Psoas muscle (tissue), 8 donors: ENCODE data around the gene ARV1. TPM values are rescaled to one million over a fixed set of nuclear protein-coding genes. Genes with fewer than 3 reads are reported as not detected.

Experiments
- ATAC-seq, 4 donors: fragments of 200-7000 bp; cut with Tn5 transposase; one replicate each; pipeline ENCODE4 v1.9.1; 2020; ENCODE audit warnings: moderate library complexity in 3 of 4, mild to moderate bottlenecking in 2 of 4
- DNase-seq, 2 donors: peaks; one replicate each; pipeline ENCODE4 v3.0.0-alpha.2; 2020
- H3K27ac ChIP-seq: fragments of 200-600 bp; one replicate; pipeline ENCODE4 v1.8.0; 2022
- H3K27me3 ChIP-seq, 3 donors: fragments of 200-600 bp in 1 of 3; one replicate each; pipeline versions ENCODE4 v1.6.1 to v1.8.0; 2013 to 2022; ENCODE audit warnings: low read length in 2 of 3, mild to moderate bottlenecking in 2 of 3, moderate library complexity in 1 of 3; ENCODE audit not compliant: insufficient read depth in 3 of 3
- H3K36me3 ChIP-seq, 2 donors: fragments of 200-600 bp in 1 of 2; one replicate each; pipeline versions ENCODE4 v1.6.1 to v1.8.0; 2013 to 2022; ENCODE audit warnings: low read depth in 1 of 2, mild to moderate bottlenecking in 1 of 2, moderate library complexity in 1 of 2; ENCODE audit not compliant: insufficient read depth in 1 of 2
- H3K4me1 ChIP-seq: fragments of 200-600 bp; one replicate; pipeline ENCODE4 v1.8.0; 2022
- H3K4me3 ChIP-seq: fragments of 200-600 bp; one replicate; pipeline ENCODE4 v1.8.0; 2022; ENCODE audit warnings: mild to moderate bottlenecking
- H3K9me3 ChIP-seq: fragments of 200-600 bp; one replicate; pipeline ENCODE4 v1.8.0; 2022
- WGBS, 3 donors: extraction: QIAGEN DNeasy Blood & Tissue Kit; methylation state at CpG; one replicate each; pipeline versions ENCODE4 v1.1.6 to v1.1.7; 2013; 5-methylcytosine and 5-hydroxymethylcytosine counted together
- intact Hi-C, 2 donors: fragments of 100-400 bp; cut with DNase I; formaldehyde crosslinking; loops; one replicate each; pipeline versions ENCODE4 v1.11.0 to v1.14.2; 2022
- polyA plus RNA-seq, 3 donors: library from polyadenylated mRNA; stranded (reverse); fragments of 200-250 nt; gene quantifications; one replicate each; pipeline ENCODE4 v1.2.3, GENCODE V29; 2013
- total RNA-seq, 4 donors: library from RNA; stranded (reverse); fragmentation: NEBNext Ultra II Directional in 2 of 4; extraction: Animal tissue kit (Norgen Biotek cat#: 25700) in 2 of 4; gene quantifications; one replicate each; pipeline versions ENCODE4 v1.2.1 to v1.2.4, GENCODE V29; 2021 to 2023
- TF ChIP-seq, protein P1 (sequence below): fragments of 200-600 bp; IDR thresholded peaks from one replicate; pipeline ENCODE4 v1.8.0; 2022; ENCODE audit warnings: antibody characterized with exemption
- donor health status: healthy with polysubstance abuse.
- donor health status: DM: no; HTN: no; CAD: no; lungs with moderate emphysema.
- donor health status: Bipolar disorder and iron deficiency.
- donor health status: healthy.
- donor health status: DM: yes; HTN: yes; CAD: no.
- donor health status: DM: no; HTN: no; CAD: no.
- donor health status: DM: no; HTN: no; CAD: no.
- donor health status: DM: yes; HTN: yes; CAD: no.

ARV1 gene
- total and polyA plus RNA-seq, 7 donors, result 7.9 to 22.5 (median 13.9) TPM

DNA sequence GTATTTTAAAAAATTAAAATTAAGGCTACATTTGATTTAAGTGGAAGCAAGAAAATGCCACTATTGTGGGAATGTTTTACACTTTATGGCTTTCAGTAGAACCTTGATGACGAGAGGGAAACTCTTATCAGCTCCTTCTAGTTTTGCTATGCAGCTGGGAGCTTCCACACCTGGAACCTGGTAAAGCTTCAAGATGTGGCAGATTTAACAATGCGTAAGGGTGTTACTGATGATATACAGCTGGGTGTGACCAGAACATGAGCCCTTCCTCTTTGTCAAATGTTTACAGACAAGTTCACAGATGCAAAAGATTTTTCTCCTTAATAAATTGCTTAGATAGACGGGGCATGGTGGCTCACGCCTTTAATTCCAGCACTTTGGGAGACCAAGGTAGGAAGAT is 20.5 kb upstream of the ARV1 start:
- WGBS, 3 donors, result 95 to 99% (median 97%) methylated on average over 4 of the region's 4 CpGs
- H3K36me3 ChIP-seq, result peaks cover 2 to 34% of the 10 kb centered on the region in 2 donors
- intact Hi-C loops, result no loop called here
- TF ChIP-seq, protein P1, sequence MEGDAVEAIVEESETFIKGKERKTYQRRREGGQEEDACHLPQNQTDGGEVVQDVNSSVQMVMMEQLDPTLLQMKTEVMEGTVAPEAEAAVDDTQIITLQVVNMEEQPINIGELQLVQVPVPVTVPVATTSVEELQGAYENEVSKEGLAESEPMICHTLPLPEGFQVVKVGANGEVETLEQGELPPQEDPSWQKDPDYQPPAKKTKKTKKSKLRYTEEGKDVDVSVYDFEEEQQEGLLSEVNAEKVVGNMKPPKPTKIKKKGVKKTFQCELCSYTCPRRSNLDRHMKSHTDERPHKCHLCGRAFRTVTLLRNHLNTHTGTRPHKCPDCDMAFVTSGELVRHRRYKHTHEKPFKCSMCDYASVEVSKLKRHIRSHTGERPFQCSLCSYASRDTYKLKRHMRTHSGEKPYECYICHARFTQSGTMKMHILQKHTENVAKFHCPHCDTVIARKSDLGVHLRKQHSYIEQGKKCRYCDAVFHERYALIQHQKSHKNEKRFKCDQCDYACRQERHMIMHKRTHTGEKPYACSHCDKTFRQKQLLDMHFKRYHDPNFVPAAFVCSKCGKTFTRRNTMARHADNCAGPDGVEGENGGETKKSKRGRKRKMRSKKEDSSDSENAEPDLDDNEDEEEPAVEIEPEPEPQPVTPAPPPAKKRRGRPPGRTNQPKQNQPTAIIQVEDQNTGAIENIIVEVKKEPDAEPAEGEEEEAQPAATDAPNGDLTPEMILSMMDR, result no peak
- no peak overlapping the region for H3K4me3 ChIP-seq
- DNase-seq (no peak), ATAC-seq (no peak)
- H3K27ac ChIP-seq, result no peak overlapping the region
- no peaks in the 10 kb centered on the region for H3K4me1 ChIP-seq
- H3K27me3 ChIP-seq, result no peaks in the 10 kb centered on the region
- no peaks in the 10 kb centered on the region for H3K9me3 ChIP-seq

DNA sequence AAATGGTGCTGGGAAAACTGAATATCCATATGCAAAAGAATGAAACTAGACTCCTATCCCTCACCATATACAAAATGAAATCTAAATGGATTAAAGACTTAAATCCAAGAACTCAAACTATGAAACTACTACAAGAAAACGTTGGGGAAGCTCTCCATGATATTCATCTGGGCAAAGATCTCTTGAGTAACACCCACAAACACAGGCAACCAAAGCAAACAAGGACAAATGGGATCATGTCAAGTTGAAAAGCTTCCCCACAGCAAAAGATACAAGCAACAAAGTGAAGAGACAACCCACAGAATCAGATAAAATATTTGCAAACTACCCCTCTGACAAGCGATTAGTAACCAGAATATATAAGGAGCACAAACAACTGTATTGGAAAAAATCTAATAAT is 14.0 kb upstream of the ARV1 start:
- 47 to 53% (median 48%) methylated on average over 2 of the region's 2 CpGs for WGBS, 3 donors

DNA sequence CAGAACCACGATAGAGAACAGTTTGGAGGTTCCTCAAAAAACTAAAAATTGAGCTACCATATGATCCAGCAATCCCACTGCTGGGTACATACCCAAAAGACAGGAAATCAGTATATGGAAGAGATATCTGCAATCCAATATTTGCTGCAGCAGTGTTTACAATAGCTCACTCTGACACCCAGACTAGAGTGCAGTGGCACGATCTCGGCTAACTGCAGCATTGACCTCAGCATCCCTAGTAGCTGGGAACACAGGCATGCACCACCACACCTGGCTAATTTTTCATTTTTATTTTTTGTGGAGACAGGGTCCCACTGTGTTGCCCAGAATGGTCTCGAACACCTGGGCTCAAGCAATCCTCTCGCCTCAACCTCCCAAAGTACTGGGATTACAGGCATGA is 13.4 kb upstream of the ARV1 start:
- H3K36me3 ChIP-seq, result peaks cover 0 to under 1% of the 10 kb centered on the region in 2 donors
- no peaks in the 10 kb centered on the region for H3K4me1 ChIP-seq
- DNase-seq, result no peak
- 95 to 97% (median 96%) methylated on average over 5 of the region's 5 CpGs for WGBS, 3 donors
- TF ChIP-seq, protein P1, result no peak
- H3K27ac ChIP-seq, result no peak overlapping the region
- no peaks in the 10 kb centered on the region for H3K27me3 ChIP-seq
- H3K4me3 ChIP-seq, result no peak overlapping the region
- intact Hi-C loops, result no loop called here
- ATAC-seq, result no peak
- no peaks in the 10 kb centered on the region for H3K9me3 ChIP-seq

More for the DNA sequence above, 14.0 kb upstream of the ARV1 start:
- no peaks in the 10 kb centered on the region for H3K27me3 ChIP-seq
- H3K4me3 ChIP-seq, result no peak overlapping the region
- H3K27ac ChIP-seq, result no peak overlapping the region
- ATAC-seq (no peak), DNase-seq (no peak)
- intact Hi-C loops, result no loop called here
- no peaks in the 10 kb centered on the region for H3K9me3 ChIP-seq
- H3K4me1 ChIP-seq, result no peaks in the 10 kb centered on the region
- TF ChIP-seq, protein P1, result no peak
- peaks cover 0 to 6% of the 10 kb centered on the region in 2 donors for H3K36me3 ChIP-seq

DNA sequence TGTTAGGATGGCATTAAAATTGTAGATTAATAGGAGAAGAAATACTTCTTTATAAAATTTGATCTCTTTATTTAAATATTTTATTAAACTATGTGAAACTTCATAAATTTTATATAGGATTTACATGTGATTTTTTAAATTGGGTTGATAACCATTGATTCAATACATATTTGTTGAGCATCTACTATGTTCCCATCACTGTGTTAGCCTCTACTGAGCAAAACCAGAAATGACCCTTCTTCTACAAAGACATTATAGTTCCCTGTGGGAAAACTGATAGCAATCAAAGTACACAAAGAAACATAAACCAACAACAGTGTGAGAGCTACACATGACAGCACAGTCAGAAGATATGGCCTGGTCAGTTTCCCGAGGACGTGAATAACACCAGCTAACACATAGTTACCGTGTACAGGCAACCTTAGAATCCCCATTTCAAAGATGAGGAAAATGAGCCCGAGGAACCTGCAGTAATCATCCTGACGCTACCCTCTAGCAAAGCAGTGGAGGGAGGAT is 12.5 kb upstream of the ARV1 start:
- Histone ChIP-seq H3K4me3 (no peak overlapping the region), H3K4me1 (no peaks in the 10 kb centered on the region), H3K9me3 (no peaks in the 10 kb centered on the region), H3K36me3 (no peaks in the 10 kb centered on the region), H3K27me3 (no peaks in the 10 kb centered on the region), H3K27ac (no peak overlapping the region)
- WGBS, 3 donors, result 85 to 93% (median 90%) methylated on average over 5 of the region's 5 CpGs
- DNase-seq, result no peak
- no peak for ATAC-seq
- TF ChIP-seq, protein P1, result no peak
- intact Hi-C loops, result no loop called here

DNA sequence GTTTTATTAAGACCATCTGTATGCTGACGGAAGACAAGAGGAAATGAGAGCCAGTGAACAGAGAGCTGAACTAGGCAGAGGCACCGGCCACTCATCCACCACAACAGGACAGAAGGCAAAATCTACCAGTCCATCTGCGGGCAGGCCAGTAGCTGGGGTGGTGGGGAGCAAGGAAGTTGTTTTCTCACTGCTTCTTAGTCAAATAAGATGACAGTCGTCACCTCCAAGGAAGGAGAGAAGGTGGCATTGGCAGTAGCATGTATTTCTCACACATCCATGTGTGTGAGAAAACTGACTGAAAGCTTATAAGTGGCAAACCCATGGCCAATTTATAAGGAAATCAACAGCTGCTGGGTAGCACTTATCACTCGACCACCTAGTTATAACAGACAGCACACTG is 8.5 kb upstream of the ARV1 start:
- no peak for DNase-seq
- intact Hi-C loops, result no loop called here
- Histone ChIP-seq H3K27ac (no peak overlapping the region), H3K36me3 (peaks cover 0 to 2% of the 10 kb centered on the region in 2 donors), H3K4me3 (no peak overlapping the region), H3K9me3 (no peaks in the 10 kb centered on the region), H3K27me3 (no peaks in the 10 kb centered on the region), H3K4me1 (no peaks in the 10 kb centered on the region)
- no peak for ATAC-seq
- TF ChIP-seq, protein P1, result no peak
- WGBS, 3 donors, result 88 to 92% (median 91%) methylated on average over 5 of the region's 5 CpGs
